NOMO-1 (cell line): Measurements from ENCODE around the gene TMEM179B.
A peak's percentile ranks its signal among the peaks of the same experiment; 100 is the strongest.
"Not testable (repeated sequence)": the region's sequence is repeated elsewhere in the genome, so short reads cannot be mapped to it uniquely, and the experiment has no call there.

Experiments used
- DNase-seq, 2 experiments: peaks; one replicate each; lab custom pipeline; 2025; ENCODE audit not compliant: unreplicated experiment in 2 of 2; lab: John Stamatoyannopoulos, UW

Gene TMEM179B

GRCh38 chr11:62788991-62789390 lies 1.8 kb downstream of the TMEM179B start:
- DNase-seq = no peak

- no peak for DNase-seq
These were observed 2.4 kb downstream of the TMEM179B start for GRCh38 chr11:62789576-62789975.

GRCh38 chr11:62791501-62792201 lies 4.4 kb downstream of the TMEM179B start, which contains the start of gene TMEM223:
Gene TMEM223, minus strand, starts transcription at chr11:62792006. Its CDS starts 12 bp downstream, at chr11:62791994.
- DNase-seq = peak; percentile 71 to 89

- no peak for DNase-seq
These were observed 5.0 kb downstream of the TMEM179B start for GRCh38 chr11:62792202-62792575.

GRCh38 chr11:62794201-62794775 lies 7.1 kb downstream of the TMEM179B start:
- DNase-seq = no peak

- DNase-seq = no peak
These were observed 9.1 kb downstream of the TMEM179B start for GRCh38 chr11:62796281-62796680.

GRCh38 chr11:62799486-62799885 lies 12.3 kb downstream of the TMEM179B start:
- DNase-seq = no peak

GRCh38 chr11:62801071-62801470 lies 13.9 kb downstream of the TMEM179B start:
- no peak for DNase-seq

GRCh38 chr11:62804310-62805075 lies 17.3 kb downstream of the TMEM179B start:
- DNase-seq = peak in 1 of 2 experiments; percentile 24

GRCh38 chr11:62805076-62805892 lies 18.1 kb downstream of the TMEM179B start, which contains the start of gene NXF1:
Gene NXF1, minus strand, starts transcription at chr11:62805440. Its CDS starts 84 bp downstream, at chr11:62805356.
- DNase-seq = peak; percentile 91 to 98

- DNase-seq = no peak
These were observed 18.8 kb downstream of the TMEM179B start for GRCh38 chr11:62805961-62806441.

- peak; percentile 84 to 87 for DNase-seq
These were observed 19.5 kb downstream of the TMEM179B start for GRCh38 chr11:62806611-62807121.

GRCh38 chr11:62810748-62811147 lies 23.5 kb downstream of the TMEM179B start:
- DNase-seq = no peak

GRCh38 chr11:62811659-62812058 lies 24.5 kb downstream of the TMEM179B start:
- no peak for DNase-seq

- DNase-seq = peak; percentile 79 to 92
These were observed 29.4 kb downstream of the TMEM179B start for GRCh38 chr11:62816557-62816956.

GRCh38 chr11:62817129-62817528 lies 29.9 kb downstream of the TMEM179B start:
- peak in 1 of 2 experiments; percentile 21 for DNase-seq

GRCh38 chr11:62823677-62824076 lies 36.5 kb downstream of the TMEM179B start:
- DNase-seq = no peak

GRCh38 chr11:62828130-62828529 lies 40.9 kb downstream of the TMEM179B start:
- DNase-seq = not testable (repeated sequence)

- DNase-seq = no peak
These were observed 43.8 kb downstream of the TMEM179B start for GRCh38 chr11:62830904-62831519.
